ENCODE measurements around the gene OPN4. TPM values are rescaled to one million over a fixed set of nuclear protein-coding genes. Genes with fewer than 3 reads are reported as not detected.

The OPN4 gene
- total RNA-seq, 1 donor from 2014 or later, result not detected

DNA sequence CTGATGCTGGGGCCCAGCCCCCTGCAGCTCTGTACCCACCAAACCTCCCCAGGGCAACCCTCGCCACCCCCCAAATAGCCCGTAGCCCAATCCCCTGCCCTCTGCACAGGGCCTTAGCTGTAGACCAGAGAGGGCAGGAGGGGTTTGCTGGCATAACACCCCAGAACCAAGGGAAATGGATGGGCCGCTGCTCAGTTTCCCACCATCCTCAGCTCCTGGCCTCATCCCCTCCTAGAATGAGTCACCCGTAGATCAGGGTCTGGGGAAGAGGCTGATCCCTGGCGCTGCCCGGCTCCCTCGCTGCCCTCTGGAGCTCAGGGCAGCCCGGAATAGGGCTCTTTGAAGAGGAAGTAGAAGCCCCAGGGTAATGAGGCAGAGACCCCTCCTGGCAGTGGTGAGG, 45.2 kb downstream of the OPN4 start:
- intact Hi-C loops (cut with DNase I), result loop anchor here (10.0 kb wide), 1 partner anchor 195 kb away; no protein-coding TSS in a partner anchor
- TF ChIP-seq, protein P1, sequence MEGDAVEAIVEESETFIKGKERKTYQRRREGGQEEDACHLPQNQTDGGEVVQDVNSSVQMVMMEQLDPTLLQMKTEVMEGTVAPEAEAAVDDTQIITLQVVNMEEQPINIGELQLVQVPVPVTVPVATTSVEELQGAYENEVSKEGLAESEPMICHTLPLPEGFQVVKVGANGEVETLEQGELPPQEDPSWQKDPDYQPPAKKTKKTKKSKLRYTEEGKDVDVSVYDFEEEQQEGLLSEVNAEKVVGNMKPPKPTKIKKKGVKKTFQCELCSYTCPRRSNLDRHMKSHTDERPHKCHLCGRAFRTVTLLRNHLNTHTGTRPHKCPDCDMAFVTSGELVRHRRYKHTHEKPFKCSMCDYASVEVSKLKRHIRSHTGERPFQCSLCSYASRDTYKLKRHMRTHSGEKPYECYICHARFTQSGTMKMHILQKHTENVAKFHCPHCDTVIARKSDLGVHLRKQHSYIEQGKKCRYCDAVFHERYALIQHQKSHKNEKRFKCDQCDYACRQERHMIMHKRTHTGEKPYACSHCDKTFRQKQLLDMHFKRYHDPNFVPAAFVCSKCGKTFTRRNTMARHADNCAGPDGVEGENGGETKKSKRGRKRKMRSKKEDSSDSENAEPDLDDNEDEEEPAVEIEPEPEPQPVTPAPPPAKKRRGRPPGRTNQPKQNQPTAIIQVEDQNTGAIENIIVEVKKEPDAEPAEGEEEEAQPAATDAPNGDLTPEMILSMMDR (IDR thresholded peaks at IDR 0.05), result no peak
- DNase-seq, result no peak
- H3K27me3 ChIP-seq, result no peaks in the 10 kb centered on the region
- no peaks in the 10 kb centered on the region for H3K36me3 ChIP-seq
- H3K4me1 ChIP-seq, result no peaks in the 10 kb centered on the region
- ATAC-seq, result no peak
- no peak overlapping the region for H3K4me3 ChIP-seq
- H3K9me3 ChIP-seq, result no peaks in the 10 kb centered on the region
- no peak overlapping the region for H3K27ac ChIP-seq

GRCh38 chr10:86699991-86700840, 45.9 kb downstream of the OPN4 start:
- ATAC-seq, result no peak

GRCh38 chr10:86700851-86701617, 46.7 kb downstream of the OPN4 start:
- H3K4me1 ChIP-seq, result no peaks in the 10 kb centered on the region
- TF ChIP-seq, protein P1 (IDR thresholded peaks at IDR 0.05), result no peak
- no peak overlapping the region for H3K27ac ChIP-seq
- ATAC-seq (no peak), DNase-seq (no peak)
- no peaks in the 10 kb centered on the region for H3K27me3 ChIP-seq
- H3K4me3 ChIP-seq, result no peak overlapping the region
- no peaks in the 10 kb centered on the region for H3K9me3 ChIP-seq
- H3K36me3 ChIP-seq, result no peaks in the 10 kb centered on the region
- intact Hi-C loops (cut with DNase I), result no loop called here

More at GRCh38 chr10:86699991-86700840, 45.9 kb downstream of the OPN4 start:
- TF ChIP-seq, protein P1 (IDR thresholded peaks at IDR 0.05), result no peak
- intact Hi-C loops (cut with DNase I), result loop anchor here (10.0 kb wide), 1 partner anchor 195 kb away; no protein-coding TSS in a partner anchor
- Histone ChIP-seq H3K27me3 (no peaks in the 10 kb centered on the region), H3K4me3 (no peak overlapping the region), H3K36me3 (no peaks in the 10 kb centered on the region), H3K4me1 (no peaks in the 10 kb centered on the region), H3K9me3 (no peaks in the 10 kb centered on the region), H3K27ac (no peak overlapping the region)
- no peak for DNase-seq

- intact Hi-C loops (cut with DNase I), result no loop called here
- Histone ChIP-seq H3K4me3 (no peak overlapping the region), H3K27me3 (no peaks in the 10 kb centered on the region), H3K36me3 (no peaks in the 10 kb centered on the region), H3K27ac (no peak overlapping the region), H3K9me3 (no peaks in the 10 kb centered on the region), H3K4me1 (no peaks in the 10 kb centered on the region)
- DNase-seq (no peak), ATAC-seq (no peak)
- TF ChIP-seq, protein P1 (IDR thresholded peaks at IDR 0.05), result no peak
Measured at GRCh38 chr10:86703176-86703575, 48.8 kb downstream of the OPN4 start.

- Histone ChIP-seq H3K4me3 (no peak overlapping the region), H3K36me3 (no peaks in the 10 kb centered on the region), H3K9me3 (no peaks in the 10 kb centered on the region), H3K4me1 (no peaks in the 10 kb centered on the region), H3K27ac (no peak overlapping the region), H3K27me3 (no peaks in the 10 kb centered on the region)
- intact Hi-C loops (cut with DNase I), result no loop called here
- no peak for DNase-seq
- no peak for ATAC-seq
- TF ChIP-seq, protein P1 (IDR thresholded peaks at IDR 0.05), result no peak
Measured at GRCh38 chr10:86705139-86705538, 50.8 kb downstream of the OPN4 start.

Data from upper lobe of right lung (tissue), 1 donor.